Osteoblast (primary cell): ENCODE measurements around the gene CAMK4. TPM values are rescaled to one million over a fixed set of nuclear protein-coding genes. Genes with fewer than 3 reads are reported as not detected.

Experiments
- DNase-seq: peaks from one replicate; pipeline ENCODE4 v3.0.0; 2011; ENCODE audit warnings: low spot score, mixed read lengths; ENCODE audit not compliant: insufficient read length; ENCODE audit errors: missing footprints
- H2AFZ ChIP-seq: 2 replicates; pipeline ENCODE4 v1.6.0; 2011; ENCODE audit warnings: mild to moderate bottlenecking, low read length
- H3K27ac ChIP-seq: 2 replicates; pipeline ENCODE4 v1.5.1; 2011; ENCODE audit warnings: mild to moderate bottlenecking, low read depth, low read length, moderate library complexity
- H3K27me3 ChIP-seq: 2 replicates; pipeline ENCODE4 v1.6.0; 2012; ENCODE audit warnings: mild to moderate bottlenecking, control low read depth, inconsistent platforms, low read length, moderate library complexity; ENCODE audit not compliant: insufficient read depth
- H3K36me3 ChIP-seq: 2 replicates; pipeline ENCODE4 v1.5.1; 2011; ENCODE audit warnings: mild to moderate bottlenecking, low read length, control low read depth, moderate library complexity; ENCODE audit not compliant: insufficient read depth
- H3K4me1 ChIP-seq: 2 replicates; pipeline ENCODE4 v1.5.1; 2011; ENCODE audit warnings: mild to moderate bottlenecking, low read length, control low read depth, moderate library complexity; ENCODE audit not compliant: insufficient read depth
- H3K4me2 ChIP-seq: 2 replicates; pipeline ENCODE4 v1.6.0; 2011; ENCODE audit warnings: mild to moderate bottlenecking, low read length; ENCODE audit not compliant: insufficient read depth
- H3K4me3 ChIP-seq: fragments of 200-600 bp; sonication (generic); 3 replicates; pipeline ENCODE4 v1.5.1; 2012; ENCODE audit warnings: mild to moderate bottlenecking, low read length, inconsistent platforms; ENCODE audit not compliant: insufficient read depth
- H3K79me2 ChIP-seq: 2 replicates; pipeline ENCODE4 v1.6.0; 2012; ENCODE audit warnings: mild to moderate bottlenecking, low read length, control low read depth, inconsistent platforms; ENCODE audit not compliant: insufficient read depth
- H3K9me3 ChIP-seq: 2 replicates; pipeline ENCODE4 v1.5.1; 2011; ENCODE audit warnings: low read depth, low read length, control low read depth
- H4K20me1 ChIP-seq: 2 replicates; pipeline ENCODE4 v1.6.0; 2012; ENCODE audit warnings: mild to moderate bottlenecking, low read length, control low read depth; ENCODE audit not compliant: insufficient read depth
- total RNA-seq: library from RNA; depleted of rRNA; stranded (reverse); fragments of >200 nt; gene quantifications from 2 replicates; pipeline ENCODE4 v1.2.3, GENCODE V29; 2012
- TF ChIP-seq, protein P1 (sequence below): IDR thresholded peaks from 2 replicates; pipeline ENCODE4 v1.5.1; 2011; ENCODE audit warnings: mild to moderate bottlenecking, low read depth, low read length, moderate library complexity; ENCODE audit errors: extremely low read depth

CAMK4 gene
- total RNA-seq, 1 donor: 0.72 TPM

DNA sequence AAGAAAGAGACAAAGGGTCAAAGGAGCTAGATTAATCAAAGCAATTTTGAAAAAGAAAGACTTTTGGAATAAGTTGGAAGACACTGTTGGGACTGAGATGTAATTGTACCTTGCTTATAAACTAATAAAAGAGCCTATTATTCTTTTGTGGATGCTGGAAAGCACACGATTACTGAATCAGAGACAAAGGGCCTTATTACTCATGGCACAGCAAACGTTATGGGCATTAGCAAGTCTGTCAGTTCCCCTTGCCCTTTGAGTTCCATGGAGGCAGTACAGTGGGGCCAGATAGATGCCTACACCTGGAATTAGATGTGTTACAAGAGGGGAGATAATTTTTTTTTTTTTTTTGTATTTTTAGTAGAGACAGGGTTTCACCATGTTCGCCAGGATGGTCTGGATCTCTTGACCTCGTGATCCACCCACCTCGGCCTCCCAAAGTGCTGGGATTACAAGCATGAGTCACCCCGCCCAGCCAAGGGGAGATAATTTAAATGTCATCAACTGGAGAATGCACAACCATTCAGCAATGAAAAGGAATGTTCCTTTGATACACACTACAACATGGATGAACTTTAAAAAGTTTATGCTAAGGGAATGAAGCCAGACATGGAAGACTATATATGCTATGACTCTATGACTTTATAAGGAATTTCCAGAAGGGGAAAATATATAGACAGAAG, 159.2 kb downstream of the CAMK4 start:
- H3K9me3 ChIP-seq: no peaks in the 10 kb centered on the region
- H2AFZ ChIP-seq: no peak overlapping the region
- TF ChIP-seq, protein P1, sequence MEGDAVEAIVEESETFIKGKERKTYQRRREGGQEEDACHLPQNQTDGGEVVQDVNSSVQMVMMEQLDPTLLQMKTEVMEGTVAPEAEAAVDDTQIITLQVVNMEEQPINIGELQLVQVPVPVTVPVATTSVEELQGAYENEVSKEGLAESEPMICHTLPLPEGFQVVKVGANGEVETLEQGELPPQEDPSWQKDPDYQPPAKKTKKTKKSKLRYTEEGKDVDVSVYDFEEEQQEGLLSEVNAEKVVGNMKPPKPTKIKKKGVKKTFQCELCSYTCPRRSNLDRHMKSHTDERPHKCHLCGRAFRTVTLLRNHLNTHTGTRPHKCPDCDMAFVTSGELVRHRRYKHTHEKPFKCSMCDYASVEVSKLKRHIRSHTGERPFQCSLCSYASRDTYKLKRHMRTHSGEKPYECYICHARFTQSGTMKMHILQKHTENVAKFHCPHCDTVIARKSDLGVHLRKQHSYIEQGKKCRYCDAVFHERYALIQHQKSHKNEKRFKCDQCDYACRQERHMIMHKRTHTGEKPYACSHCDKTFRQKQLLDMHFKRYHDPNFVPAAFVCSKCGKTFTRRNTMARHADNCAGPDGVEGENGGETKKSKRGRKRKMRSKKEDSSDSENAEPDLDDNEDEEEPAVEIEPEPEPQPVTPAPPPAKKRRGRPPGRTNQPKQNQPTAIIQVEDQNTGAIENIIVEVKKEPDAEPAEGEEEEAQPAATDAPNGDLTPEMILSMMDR: no peak
- H3K4me2 ChIP-seq: no peak overlapping the region
- H3K27me3 ChIP-seq: no peaks in the 10 kb centered on the region
- no peak overlapping the region for H3K4me3 ChIP-seq
- H3K27ac ChIP-seq: no peak overlapping the region
- no peak for DNase-seq
- H3K4me1 ChIP-seq: no peaks in the 10 kb centered on the region
- no peaks in the 10 kb centered on the region for H3K36me3 ChIP-seq
- H4K20me1 ChIP-seq: no peaks in the 10 kb centered on the region
- no peaks in the 10 kb centered on the region for H3K79me2 ChIP-seq

DNA sequence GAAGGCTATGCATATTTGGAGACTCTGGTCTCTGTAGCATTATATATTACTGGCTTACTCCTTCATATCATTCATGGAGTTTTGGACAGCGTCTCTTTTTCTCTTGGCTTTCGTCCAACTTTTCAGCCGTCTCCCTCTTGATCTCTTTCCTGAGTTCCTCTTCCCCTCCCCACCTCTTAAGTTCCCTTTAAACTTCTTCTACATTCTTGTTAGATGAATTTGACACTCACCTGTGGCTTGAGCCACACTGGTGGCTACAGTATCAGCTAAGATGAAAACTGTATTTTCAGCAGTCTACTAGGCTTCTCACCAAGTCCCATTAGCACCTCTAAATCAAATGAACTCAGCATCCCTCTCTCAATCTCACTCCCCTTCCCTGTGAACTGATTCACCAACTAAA, 160.0 kb downstream of the CAMK4 start:
- Histone ChIP-seq H4K20me1 (no peaks in the 10 kb centered on the region), H3K4me2 (no peak overlapping the region), H2AFZ (no peak overlapping the region), H3K27me3 (no peaks in the 10 kb centered on the region), H3K79me2 (no peaks in the 10 kb centered on the region), H3K4me3 (no peak overlapping the region), H3K36me3 (no peaks in the 10 kb centered on the region), H3K9me3 (no peaks in the 10 kb centered on the region), H3K27ac (no peak overlapping the region), H3K4me1 (peaks cover under 1% of the 10 kb centered on the region)
- no peak for DNase-seq
- TF ChIP-seq, protein P1: no peak

DNA sequence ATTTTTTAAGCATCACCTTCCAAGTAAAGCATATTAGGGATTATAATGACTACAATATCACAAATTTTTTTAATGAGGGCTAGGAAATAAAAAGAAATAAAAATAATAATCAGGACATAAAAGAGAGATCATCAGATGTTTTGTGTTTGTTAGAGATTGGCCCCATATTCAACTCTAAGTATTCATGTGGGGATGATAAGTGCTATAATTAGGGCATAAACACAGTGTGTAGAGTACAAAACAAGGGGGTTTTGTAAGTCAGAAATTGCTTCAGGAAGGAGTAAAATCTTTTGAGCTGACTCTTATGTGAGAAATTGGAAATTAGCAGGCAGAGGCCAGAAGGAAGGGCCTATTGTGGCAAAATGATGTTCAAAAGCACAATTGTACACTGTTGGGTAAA, 160.9 kb downstream of the CAMK4 start:
- H3K9me3 ChIP-seq: no peaks in the 10 kb centered on the region
- no peak overlapping the region for H3K4me3 ChIP-seq
- H3K4me1 ChIP-seq: peaks cover 9% of the 10 kb centered on the region
- DNase-seq: no peak
- H3K27ac ChIP-seq: no peak overlapping the region
- H4K20me1 ChIP-seq: no peaks in the 10 kb centered on the region
- no peak overlapping the region for H3K4me2 ChIP-seq
- H2AFZ ChIP-seq: no peak overlapping the region
- H3K36me3 ChIP-seq: no peaks in the 10 kb centered on the region
- no peaks in the 10 kb centered on the region for H3K27me3 ChIP-seq
- no peaks in the 10 kb centered on the region for H3K79me2 ChIP-seq
- TF ChIP-seq, protein P1: no peak

DNA sequence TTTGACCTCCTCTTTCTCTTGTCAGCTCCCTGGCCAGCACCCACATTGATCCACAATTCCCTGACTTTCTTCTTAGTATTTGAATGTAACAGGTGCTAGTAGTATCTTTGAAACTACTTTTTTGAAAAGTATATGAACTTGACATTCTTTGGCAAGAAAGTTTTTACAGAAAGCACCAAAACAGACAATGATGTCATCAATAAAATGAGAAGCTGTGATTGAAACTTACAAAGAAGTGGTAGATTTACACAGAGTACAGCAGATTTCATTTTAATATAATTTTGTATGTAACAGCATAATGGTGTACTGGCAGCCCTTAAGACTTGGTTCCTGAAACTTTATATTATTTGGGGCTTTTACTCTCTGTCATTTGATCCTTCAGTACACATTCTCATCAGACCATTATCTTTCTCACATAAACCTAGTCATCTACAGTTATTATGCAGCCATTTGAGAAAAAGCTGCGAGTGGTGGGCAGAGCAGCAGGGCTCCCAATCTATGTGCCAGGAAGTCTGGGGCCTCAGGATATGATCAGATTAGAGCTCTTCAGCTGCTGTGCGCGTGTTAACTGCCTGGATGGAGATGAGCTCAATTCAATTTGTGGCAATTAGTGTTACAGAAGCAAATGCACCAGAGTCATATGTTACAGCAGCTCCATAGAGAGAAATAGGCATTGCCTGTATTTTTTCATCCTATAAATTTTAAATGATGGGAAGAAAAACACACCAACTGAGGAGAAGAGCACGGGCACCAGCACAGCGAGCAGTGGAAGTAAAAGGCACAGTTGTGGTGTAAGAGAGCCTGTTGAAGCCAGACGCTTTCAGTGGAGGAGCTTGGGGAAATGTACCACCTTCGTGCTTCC, 162.0 kb downstream of the CAMK4 start:
- peaks cover 9% of the 10 kb centered on the region for H3K4me1 ChIP-seq
- no peaks in the 10 kb centered on the region for H3K79me2 ChIP-seq
- no peak for DNase-seq
- H3K27me3 ChIP-seq: no peaks in the 10 kb centered on the region
- H3K27ac ChIP-seq: no peak overlapping the region
- TF ChIP-seq, protein P1: no peak
- no peaks in the 10 kb centered on the region for H3K36me3 ChIP-seq
- H2AFZ ChIP-seq: peak overlapping the region; percentile 60
- no peaks in the 10 kb centered on the region for H3K9me3 ChIP-seq
- no peak overlapping the region for H3K4me3 ChIP-seq
- no peaks in the 10 kb centered on the region for H4K20me1 ChIP-seq
- no peak overlapping the region for H3K4me2 ChIP-seq
